SK-N-SH treated with all-trans-retinoic acid at 6 μM for 48 hours (cell line): ENCODE results near the gene XYLT2.

ENCODE experiments used
- PATZ1 ChIP-seq: fragments of 250-450 bp; sonication (Bioruptor Pico); IDR thresholded peaks from 2 replicates; pipeline ENCODE4 v1.8.0; 2020; ENCODE audit warnings: mild to moderate bottlenecking, moderate library complexity, borderline replicate concordance
- TSHZ2 ChIP-seq: fragments of 250-450 bp; sonication (Bioruptor Pico); IDR thresholded peaks from 2 replicates; pipeline ENCODE4 v1.5.0; 2020; ENCODE audit warnings: mild to moderate bottlenecking, moderate library complexity
- ZNF70 ChIP-seq: fragments of 450-650 bp; formaldehyde crosslinking; IDR thresholded peaks from 2 replicates; pipeline ENCODE4 v1.5.0; 2020; ENCODE audit warnings: mild to moderate bottlenecking, moderate library complexity

DNA sequence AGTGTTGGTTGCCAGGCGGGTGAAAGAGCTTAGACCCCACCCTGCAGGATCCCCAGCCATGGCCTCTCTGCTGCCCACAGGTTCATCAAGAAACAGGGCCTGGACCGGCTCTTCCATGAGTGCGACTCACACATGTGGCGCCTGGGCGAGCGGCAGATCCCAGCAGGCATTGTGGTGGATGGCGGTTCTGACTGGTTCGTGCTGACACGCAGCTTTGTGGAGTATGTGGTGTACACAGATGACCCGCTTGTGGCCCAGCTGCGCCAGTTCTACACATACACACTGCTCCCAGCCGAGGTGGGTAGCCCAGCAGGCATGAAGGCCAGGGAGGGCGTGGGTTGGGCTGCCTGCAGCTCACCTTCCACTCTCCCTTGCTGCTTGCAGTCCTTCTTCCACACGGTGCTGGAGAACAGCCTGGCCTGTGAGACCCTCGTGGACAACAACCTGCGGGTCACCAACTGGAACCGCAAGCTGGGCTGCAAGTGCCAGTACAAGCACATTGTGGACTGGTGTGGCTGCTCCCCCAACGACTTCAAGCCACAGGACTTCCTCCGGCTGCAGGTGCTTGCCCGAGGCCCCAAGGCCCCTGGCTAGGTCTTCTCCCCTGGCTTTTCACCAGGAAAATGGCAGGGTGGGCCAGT, 9.9 kb downstream of the XYLT2 start:
- TF ChIP-seq ZNF70 (CRISPR knock-in tag) (no peak), TSHZ2 (CRISPR knock-in tag) (no peak), PATZ1 (CRISPR knock-in tag) (no peak)
